Right atrium auricular region (tissue), 2 donors: ENCODE results near the gene KDM4B. TPM values are rescaled to one million over a fixed set of nuclear protein-coding genes. Genes with fewer than 3 reads are reported as not detected.

ENCODE experiments used
- DNase-seq: peaks from one replicate; pipeline ENCODE4 v3.0.0-alpha.2; 2019; ENCODE audit warnings: low spot score
- H3K27ac ChIP-seq, 2 donors: fragments of 200-600 bp; sonication (generic); 1 replicate in 1 of 2; 2 replicates in 1 of 2; pipeline ENCODE4 v1.5.1; 2016 to 2019
- H3K27me3 ChIP-seq, 2 donors: fragments of 200-600 bp; sonication (generic); one replicate each; pipeline versions ENCODE4 v1.5.1 to v1.6.0; 2017 to 2019
- H3K36me3 ChIP-seq: fragments of 200-600 bp; sonication (generic); one replicate; pipeline ENCODE4 v1.5.1; 2016
- H3K4me1 ChIP-seq, 2 donors: fragments of 200-600 bp; sonication (generic); one replicate each; pipeline versions ENCODE4 v1.5.1 to v1.6.0; 2017 to 2019
- H3K4me3 ChIP-seq, 2 donors: fragments of 200-600 bp; sonication (generic); 1 replicate in 1 of 2; 2 replicates in 1 of 2; pipeline ENCODE4 v1.5.1; 2017 to 2019; ENCODE audit warnings: mild to moderate bottlenecking in 1 of 2, moderate library complexity in 1 of 2
- H3K9me3 ChIP-seq, 2 donors: fragments of 200-600 bp; sonication (generic); one replicate each; pipeline ENCODE4 v1.5.1; 2019
- CTCF ChIP-seq, 2 donors: fragments of 200-600 bp; sonication (generic); IDR thresholded peaks; one replicate each; pipeline ENCODE4 v1.5.1; 2019; ENCODE audit warnings: antibody characterized with exemption in 2 of 2
- total RNA-seq, 2 donors: library from RNA; depleted of rRNA; stranded (reverse); fragments of >200 nt; gene quantifications; one replicate each; pipeline ENCODE4 v1.1.0, GENCODE V29; 2016

The KDM4B gene
- total RNA-seq, 2 donors from 2014 or later: 17.6 to 26.0 TPM

GRCh38 chr19:5070930-5071329, 102.0 kb downstream of the KDM4B start:
- Histone ChIP-seq H3K36me3 (peaks cover 21% of the 10 kb centered on the region), H3K27me3 (no peaks in the 10 kb centered on the region), H3K27ac (no peak overlapping the region), H3K4me3 (no peak overlapping the region), H3K9me3 (no peaks in the 10 kb centered on the region), H3K4me1 (peaks cover 0 to 4% of the 10 kb centered on the region in 2 donors)
- no peak for DNase-seq
- no peak for TF ChIP-seq CTCF (IDR thresholded peaks at IDR 0.05)

GRCh38 chr19:5071579-5071978, 102.7 kb downstream of the KDM4B start:
- Histone ChIP-seq H3K36me3 (peaks cover 21% of the 10 kb centered on the region), H3K27me3 (no peaks in the 10 kb centered on the region), H3K4me3 (no peak overlapping the region), H3K9me3 (no peaks in the 10 kb centered on the region), H3K27ac (no peak overlapping the region), H3K4me1 (peaks cover 0 to 4% of the 10 kb centered on the region in 2 donors)
- no peak for TF ChIP-seq CTCF (IDR thresholded peaks at IDR 0.05)
- no peak for DNase-seq

GRCh38 chr19:5072115-5072514, 103.2 kb downstream of the KDM4B start:
- no peak for TF ChIP-seq CTCF (IDR thresholded peaks at IDR 0.05)
- H3K27ac ChIP-seq: no peak overlapping the region
- no peaks in the 10 kb centered on the region for H3K27me3 ChIP-seq
- peaks cover 24% of the 10 kb centered on the region for H3K36me3 ChIP-seq
- no peaks in the 10 kb centered on the region for H3K9me3 ChIP-seq
- H3K4me1 ChIP-seq: peaks cover 0 to 4% of the 10 kb centered on the region in 2 donors
- no peak overlapping the region for H3K4me3 ChIP-seq
- no peak for DNase-seq

GRCh38 chr19:5073153-5073844, 104.4 kb downstream of the KDM4B start:
- Histone ChIP-seq H3K27ac (no peak overlapping the region), H3K27me3 (no peaks in the 10 kb centered on the region), H3K9me3 (no peaks in the 10 kb centered on the region), H3K4me1 (peaks cover 0 to 4% of the 10 kb centered on the region in 2 donors), H3K36me3 (peaks cover 36% of the 10 kb centered on the region), H3K4me3 (no peak overlapping the region)
- no peak for DNase-seq
- no peak for TF ChIP-seq CTCF (IDR thresholded peaks at IDR 0.05)

- peaks cover 42% of the 10 kb centered on the region for H3K36me3 ChIP-seq
- no peak for TF ChIP-seq CTCF (IDR thresholded peaks at IDR 0.05)
These were observed 105.5 kb downstream of the KDM4B start for GRCh38 chr19:5074407-5074806.

More at GRCh38 chr19:5074407-5074806, 105.5 kb downstream of the KDM4B start:
- DNase-seq: no peak
- peaks cover 0 to 11% of the 10 kb centered on the region in 2 donors for H3K4me1 ChIP-seq
- H3K27ac ChIP-seq: no peak overlapping the region
- H3K27me3 ChIP-seq: no peaks in the 10 kb centered on the region
- H3K4me3 ChIP-seq: no peak overlapping the region
- H3K9me3 ChIP-seq: no peaks in the 10 kb centered on the region
